K562 (cell line): ENCODE data around the gene SCYGR1. TPM values are rescaled to one million over a fixed set of nuclear protein-coding genes. Genes with fewer than 3 reads are reported as not detected.
A peak's percentile ranks its signal among the peaks of the same experiment; 100 is the strongest.

Source experiments
- BACH1 ChIP-seq: fragments of 200-800 bp; sonication (Bioruptor generic); IDR thresholded peaks from 2 replicates; pipeline ENCODE4 v1.6.1; 2016; ENCODE audit warnings: missing genetic modification characterization, missing compliant biosample characterization
- CC2D1A ChIP-seq: fragments of 450-650 bp; IDR thresholded peaks from 2 replicates; pipeline ENCODE4 v1.6.1; 2017; ENCODE audit warnings: mild to moderate bottlenecking
- CREB1 ChIP-seq, 2 experiments: sonication (generic) in 1 of 2; formaldehyde crosslinking in 1 of 2; IDR thresholded peaks; 2 replicates each; pipeline versions ENCODE4 v1.6.1 to v1.8.0; 2012 to 2022; ENCODE audit warnings: inconsistent platforms in 1 of 2, mild to moderate bottlenecking in 1 of 2, missing genetic modification reagents in 1 of 2, moderate library complexity in 1 of 2
- FOXJ2 ChIP-seq: fragments of 200-800 bp; sonication (Bioruptor generic); IDR thresholded peaks from 2 replicates; pipeline ENCODE4 v1.6.1; 2016; ENCODE audit warnings: missing genetic modification characterization, missing compliant biosample characterization
- HMGN3 ChIP-seq: IDR thresholded peaks from 2 replicates; pipeline ENCODE4 v1.6.1; 2011; ENCODE audit warnings: borderline replicate concordance, low read depth, mild to moderate bottlenecking, mixed read lengths, low read length; ENCODE audit not compliant: insufficient read length; ENCODE audit errors: extremely low read depth
- HNRNPL ChIP-seq: fragments of 200-400 bp; formaldehyde crosslinking; IDR thresholded peaks from 2 replicates; pipeline ENCODE4 v1.6.1; 2017; ENCODE audit warnings: low read depth, mild to moderate bottlenecking, low read length
- KDM4B ChIP-seq, 2 experiments: fragments of 450-650 bp in 1 of 2; sonication (generic) in 1 of 2; IDR thresholded peaks; 2 replicates each; pipeline ENCODE4 v1.6.1; 2016 to 2017; ENCODE audit warnings: borderline replicate concordance in 2 of 2, antibody characterized with exemption in 1 of 2, low read depth in 1 of 2, mild to moderate bottlenecking in 1 of 2
- MAZ ChIP-seq, 2 experiments: fragments of 450-650 bp in 1 of 2; sonication (generic) in 1 of 2; formaldehyde crosslinking; IDR thresholded peaks in 1 of 2; conservative IDR thresholded peaks in 1 of 2; 2 replicates each; pipeline versions ENCODE4 v1.4.0 to v1.5.0; 2020; ENCODE audit warnings: mild to moderate bottlenecking in 1 of 2, missing genetic modification reagents in 1 of 2
- MYNN ChIP-seq, 2 experiments: sonication (generic); formaldehyde crosslinking in 1 of 2; IDR thresholded peaks; 2 replicates each; pipeline versions ENCODE4 v1.5.0 to v1.6.1; 2016 to 2020; ENCODE audit warnings: antibody characterized with exemption in 1 of 2, missing genetic modification reagents in 1 of 2
- NFE2 ChIP-seq: IDR thresholded peaks from 2 replicates; pipeline ENCODE4 v1.6.1; 2014; ENCODE audit warnings: antibody characterized with exemption, low read depth
- POLR2AphosphoS2 ChIP-seq: IDR thresholded peaks from 2 replicates; pipeline ENCODE4 v1.6.1; 2012; ENCODE audit warnings: low read length, improper control_type of control experiment
- POLR2B ChIP-seq: fragments of 450-650 bp; IDR thresholded peaks from 2 replicates; pipeline ENCODE4 v1.6.1; 2018; ENCODE audit warnings: low read depth; ENCODE audit not compliant: partially characterized antibody
- SREBF2 ChIP-seq: sonication (generic); formaldehyde crosslinking; IDR thresholded peaks from 2 replicates; pipeline ENCODE4 v1.4.0; 2020; ENCODE audit warnings: mild to moderate bottlenecking, missing genetic modification reagents
- TEAD4 ChIP-seq, 2 experiments: sonication (generic) in 1 of 2; formaldehyde crosslinking in 1 of 2; IDR thresholded peaks; 2 replicates each; pipeline versions ENCODE4 v1.6.1 to v1.8.0; 2012 to 2022; ENCODE audit warnings: borderline replicate concordance in 1 of 2, inconsistent platforms in 1 of 2, low read length in 1 of 2, mild to moderate bottlenecking in 1 of 2, missing genetic modification reagents in 1 of 2
- TRIM24 ChIP-seq, 2 experiments: fragments of 450-650 bp; IDR thresholded peaks; 2 replicates each; pipeline ENCODE4 v1.6.1; 2016
- ZEB2 ChIP-seq: fragments of 450-650 bp; IDR thresholded peaks from 2 replicates; pipeline ENCODE4 v1.6.1; 2016
- ZKSCAN3 ChIP-seq: fragments of 250-450 bp; sonication (Bioruptor Pico); IDR thresholded peaks from 2 replicates; pipeline ENCODE4 v1.4.0; 2020
- ZNF134 ChIP-seq: fragments of 250-450 bp; sonication (Bioruptor Pico); conservative IDR thresholded peaks from 2 replicates; pipeline ENCODE4 v1.4.0; 2020
- ZNF174 ChIP-seq: fragments of 250-450 bp; sonication (Bioruptor Pico); IDR thresholded peaks from 2 replicates; pipeline ENCODE4 v1.4.0; 2020; ENCODE audit warnings: mild to moderate bottlenecking
- ZNF224 ChIP-seq: sonication (generic); formaldehyde crosslinking; IDR thresholded peaks from 2 replicates; pipeline ENCODE4 v1.8.0; 2022; ENCODE audit warnings: mild to moderate bottlenecking, missing genetic modification reagents
- ZNF232 ChIP-seq: sonication (generic); formaldehyde crosslinking; IDR thresholded peaks from 2 replicates; pipeline ENCODE4 v1.8.0; 2022; ENCODE audit warnings: mild to moderate bottlenecking, missing genetic modification reagents
- ZNF431 ChIP-seq: sonication (generic); formaldehyde crosslinking; IDR thresholded peaks from 2 replicates; pipeline ENCODE4 v1.8.0; 2022; ENCODE audit warnings: mild to moderate bottlenecking, missing genetic modification reagents
- ZNF444 ChIP-seq: fragments of 250-450 bp; sonication (Bioruptor Pico); IDR thresholded peaks from 2 replicates; pipeline ENCODE4 v1.4.0; 2020; ENCODE audit warnings: mild to moderate bottlenecking, moderate library complexity
- polyA plus RNA-seq, 8 experiments: library from polyadenylated mRNA; depleted of rRNA in 4 of 8; stranded (reverse) in 5 of 8; unstranded in 3 of 8; fragments of >200 nt; fragmentation: Nextera tagmentation in 2 of 8; fragmentation: Illumina TruSeq in 1 of 8; extraction: Ambion mirVana in 2 of 8; extraction: Trizol in 1 of 8; gene quantifications; 2 replicates each; pipeline versions ENCODE4 v1.2.1 to v1.2.3, GENCODE V29; 2011 to 2014; ENCODE audit warnings: inconsistent platforms in 1 of 8, missing spikeins in 1 of 8
- total RNA-seq, 7 experiments: library from RNA; depleted of rRNA in 6 of 7; stranded (reverse); fragments of >200 nt in 6 of 7; fragmentation: Illumina TruSeq in 2 of 7; extraction: Trizol in 2 of 7; gene quantifications; 2 replicates each; pipeline versions ENCODE4 v1.2.1 to v1.2.3, GENCODE V29; 2011 to 2021; ENCODE audit warnings: low replicate concordance in 1 of 7
- TF ChIP-seq, protein P1 (sequence below): fragments of 450-650 bp; IDR thresholded peaks from 2 replicates; pipeline ENCODE4 v1.7.0; 2016; ENCODE audit warnings: borderline replicate concordance
- TF ChIP-seq, protein P2 (sequence below): fragments of 250-450 bp; sonication (Bioruptor Pico); IDR thresholded peaks from 2 replicates; pipeline ENCODE4 v1.4.0; 2020; ENCODE audit warnings: borderline replicate concordance

Gene SCYGR1
- total and polyA plus RNA-seq, 9 of the 15 experiments (the other 6 are each of a cell fraction or from before 2014, with no cell fraction given), result not detected

DNA sequence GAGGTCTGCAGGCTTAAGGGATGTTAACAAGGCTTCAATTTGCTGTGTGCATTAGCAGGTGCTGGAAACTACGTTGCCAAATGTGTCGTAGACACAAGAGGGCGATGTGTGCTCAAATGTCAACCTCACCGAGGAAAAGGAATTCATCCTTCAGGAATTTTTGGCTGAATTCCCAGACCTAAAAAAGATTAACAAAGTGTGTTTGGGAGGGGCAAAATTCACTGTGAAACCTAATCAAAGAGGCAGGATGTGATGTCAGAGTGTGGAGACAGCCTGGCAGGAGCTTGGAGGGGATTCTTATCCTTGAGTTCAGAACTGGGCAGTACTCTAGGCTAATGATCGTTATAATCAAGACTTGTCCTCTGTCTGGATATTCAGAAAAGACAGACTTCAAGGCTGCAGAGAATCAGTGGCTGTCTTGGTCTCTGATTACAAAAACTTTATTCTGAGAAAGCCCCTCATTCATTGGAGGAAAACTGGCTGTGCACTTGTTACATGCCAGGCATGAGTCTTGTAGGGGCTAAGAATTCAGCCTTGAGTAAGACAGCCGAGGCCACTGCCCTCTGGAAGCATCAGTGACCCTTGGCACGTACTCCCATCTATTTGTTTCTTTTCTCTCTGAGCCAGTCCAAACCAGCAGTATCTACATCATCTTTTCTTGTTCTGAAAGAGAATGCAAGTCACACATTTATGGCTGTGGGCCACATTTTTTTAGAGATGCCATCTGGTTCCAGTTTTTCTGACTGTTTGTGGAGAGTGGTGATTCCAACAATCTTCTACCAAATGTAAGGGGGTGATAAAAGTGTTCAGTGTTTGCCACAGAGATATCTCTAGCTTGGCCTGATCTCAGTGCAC, 18.7 kb upstream of the SCYGR1 start (continued):
- TF ChIP-seq ZNF174 (CRISPR knock-in tag) (no peak), ZNF444 (no peak), HMGN3 (no peak), CC2D1A (peak; percentile 63; the same call in 1 of the 2 replicates), SREBF2 (CRISPR knock-in tag) (no peak), ZNF431 (CRISPR knock-in tag) (no peak), POLR2B (no peak), ZKSCAN3 (CRISPR knock-in tag) (no peak), BACH1 (tag) (no peak), POLR2AphosphoS2 (no peak), ZEB2 (no peak), FOXJ2 (tag) (no peak), HNRNPL (no peak), NFE2 (peak; percentile 68), ZNF232 (CRISPR knock-in tag) (no peak), ZNF224 (CRISPR knock-in tag) (no peak), MAZ (CRISPR knock-in tag; conservative IDR thresholded peaks at IDR 0.05 in 1 of 2, IDR thresholded peaks at IDR 0.05 in 1 of 2) (0 out of 4 replicates have a peak, but pooled peaks of 1 of the 2 experiments have one; percentile 22), CREB1 (IDR thresholded peaks at IDR 0.05) (no peak), CREB1 (CRISPR knock-in tag; IDR thresholded peaks at IDR 0.05) (no peak), TRIM24 (IDR thresholded peaks at IDR 0.05) (0 out of 4 replicates have a peak, but pooled peaks of 1 of the 2 experiments have one; percentile 12), KDM4B (IDR thresholded peaks at IDR 0.05; ENCODE audit: borderline replicate concordance in 2 of 2, low read depth in 1 of 2) (no peak), ZNF134 (peak; percentile 67; the same call in 1 of the 2 replicates), TEAD4 (IDR thresholded peaks at IDR 0.05; ENCODE audit: low read length) (peak; percentile 49; the same call in 1 of the 2 replicates), TEAD4 (CRISPR knock-in tag; IDR thresholded peaks at IDR 0.05; ENCODE audit: borderline replicate concordance) (no peak), MYNN (IDR thresholded peaks at IDR 0.05) (no peak), MYNN (CRISPR knock-in tag; IDR thresholded peaks at IDR 0.05) (no peak)
- TF ChIP-seq, protein P1, sequence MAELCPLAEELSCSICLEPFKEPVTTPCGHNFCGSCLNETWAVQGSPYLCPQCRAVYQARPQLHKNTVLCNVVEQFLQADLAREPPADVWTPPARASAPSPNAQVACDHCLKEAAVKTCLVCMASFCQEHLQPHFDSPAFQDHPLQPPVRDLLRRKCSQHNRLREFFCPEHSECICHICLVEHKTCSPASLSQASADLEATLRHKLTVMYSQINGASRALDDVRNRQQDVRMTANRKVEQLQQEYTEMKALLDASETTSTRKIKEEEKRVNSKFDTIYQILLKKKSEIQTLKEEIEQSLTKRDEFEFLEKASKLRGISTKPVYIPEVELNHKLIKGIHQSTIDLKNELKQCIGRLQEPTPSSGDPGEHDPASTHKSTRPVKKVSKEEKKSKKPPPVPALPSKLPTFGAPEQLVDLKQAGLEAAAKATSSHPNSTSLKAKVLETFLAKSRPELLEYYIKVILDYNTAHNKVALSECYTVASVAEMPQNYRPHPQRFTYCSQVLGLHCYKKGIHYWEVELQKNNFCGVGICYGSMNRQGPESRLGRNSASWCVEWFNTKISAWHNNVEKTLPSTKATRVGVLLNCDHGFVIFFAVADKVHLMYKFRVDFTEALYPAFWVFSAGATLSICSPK, result no peak
- TF ChIP-seq, protein P2, sequence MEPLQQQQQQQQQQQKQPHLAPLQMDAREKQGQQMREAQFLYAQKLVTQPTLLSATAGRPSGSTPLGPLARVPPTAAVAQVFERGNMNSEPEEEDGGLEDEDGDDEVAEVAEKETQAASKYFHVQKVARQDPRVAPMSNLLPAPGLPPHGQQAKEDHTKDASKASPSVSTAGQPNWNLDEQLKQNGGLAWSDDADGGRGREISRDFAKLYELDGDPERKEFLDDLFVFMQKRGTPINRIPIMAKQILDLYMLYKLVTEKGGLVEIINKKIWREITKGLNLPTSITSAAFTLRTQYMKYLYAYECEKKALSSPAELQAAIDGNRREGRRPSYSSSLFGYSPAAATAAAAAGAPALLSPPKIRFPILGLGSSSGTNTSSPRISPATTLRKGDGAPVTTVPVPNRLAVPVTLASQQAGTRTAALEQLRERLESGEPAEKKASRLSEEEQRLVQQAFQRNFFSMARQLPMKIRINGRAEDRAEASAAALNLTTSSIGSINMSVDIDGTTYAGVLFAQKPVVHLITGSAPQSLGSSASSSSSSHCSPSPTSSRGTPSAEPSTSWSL (CRISPR knock-in tag), result no peak
